DND-41 (cell line): Measurements from ENCODE around the gene HSPA12A.

ENCODE experiments used
- ATAC-seq: fragments of 200-7000 bp; cut with Tn5 transposase; 3 replicates; pipeline ENCODE4 v1.9.1; 2021; ENCODE audit warnings: low read depth; ENCODE audit not compliant: insufficient read depth
- DNase-seq: peaks from one replicate; pipeline ENCODE4 v3.0.0-alpha.2; 2020
- H2AFZ ChIP-seq: 2 replicates; pipeline ENCODE4 v1.6.0; 2012; ENCODE audit warnings: low read depth, low read length
- H3K27ac ChIP-seq: 2 replicates; pipeline ENCODE4 v1.5.1; 2012; ENCODE audit warnings: low read length, inconsistent platforms
- H3K27me3 ChIP-seq: fragments of 200-600 bp; sonication (generic); 2 replicates; pipeline ENCODE4 v1.6.0; 2012; ENCODE audit warnings: low read length, mild to moderate bottlenecking, inconsistent platforms; ENCODE audit not compliant: insufficient read depth, poor library complexity
- H3K36me3 ChIP-seq: 2 replicates; pipeline ENCODE4 v1.5.1; 2012; ENCODE audit warnings: low read length, inconsistent platforms; ENCODE audit not compliant: insufficient read depth
- H3K4me1 ChIP-seq: 2 replicates; pipeline ENCODE4 v1.5.1; 2012; ENCODE audit warnings: mild to moderate bottlenecking, low read length; ENCODE audit not compliant: insufficient read depth
- H3K4me2 ChIP-seq: 2 replicates; pipeline ENCODE4 v1.6.0; 2012; ENCODE audit warnings: mild to moderate bottlenecking, moderate library complexity, low read length, inconsistent platforms; ENCODE audit not compliant: insufficient read depth
- H3K4me3 ChIP-seq, 2 experiments: fragments of 200-600 bp in 1 of 2; shearing (Covaris generic) in 1 of 2; 2 replicates each; pipeline ENCODE4 v1.5.1; 2012 to 2016; ENCODE audit warnings: inconsistent platforms in 2 of 2, low read length in 2 of 2, mild to moderate bottlenecking in 2 of 2, low read depth in 1 of 2, moderate library complexity in 1 of 2
- H3K79me2 ChIP-seq: 2 replicates; pipeline ENCODE4 v1.6.0; 2012; ENCODE audit warnings: low read length, inconsistent platforms; ENCODE audit not compliant: insufficient read depth
- H3K9ac ChIP-seq: 2 replicates; pipeline ENCODE4 v1.6.0; 2012; ENCODE audit warnings: low read depth, mild to moderate bottlenecking, inconsistent platforms, low read length, moderate library complexity
- H3K9me3 ChIP-seq: 2 replicates; pipeline ENCODE4 v1.5.1; 2012; ENCODE audit warnings: low read length, moderate library complexity, mild to moderate bottlenecking, inconsistent platforms; ENCODE audit not compliant: insufficient read depth, severe bottlenecking
- H4K20me1 ChIP-seq: 2 replicates; pipeline ENCODE4 v1.6.0; 2012; ENCODE audit warnings: low read length; ENCODE audit not compliant: insufficient read depth
- EZH2 ChIP-seq: IDR thresholded peaks from 3 replicates; pipeline ENCODE4 v1.6.1; 2012; ENCODE audit warnings: borderline replicate concordance, low read depth, mild to moderate bottlenecking, moderate library complexity, low read length, inconsistent platforms; ENCODE audit not compliant: severe bottlenecking
- TF ChIP-seq, protein P1 (sequence below): IDR thresholded peaks from 2 replicates; pipeline ENCODE4 v1.5.1; 2012; ENCODE audit warnings: borderline replicate concordance, low read length, moderate library complexity, mild to moderate bottlenecking; ENCODE audit not compliant: poor library complexity, severe bottlenecking; ENCODE audit errors: extremely low read depth

Gene HSPA12A

DNA sequence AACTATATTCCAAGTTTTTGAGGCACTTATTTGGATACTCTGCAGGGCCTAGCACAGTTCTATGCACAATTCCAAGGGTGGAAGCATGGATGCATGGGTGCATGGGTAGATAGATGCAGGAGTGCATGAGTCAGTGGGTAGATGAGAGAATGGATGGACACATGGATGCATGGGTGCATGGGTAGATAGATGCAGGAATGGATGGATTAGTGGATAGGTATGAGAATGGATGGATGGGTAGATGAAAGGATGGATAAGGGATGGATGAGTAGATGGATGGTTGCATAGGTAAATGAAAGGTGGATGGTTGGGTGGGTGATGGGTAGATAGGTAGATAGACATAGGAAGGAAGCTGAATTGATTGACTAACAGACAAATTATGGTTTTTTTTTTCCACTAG, 106.0 kb downstream of the HSPA12A start:
- no peaks in the 10 kb centered on the region for H3K4me1 ChIP-seq
- H3K4me3 ChIP-seq, result no peak overlapping the region
- TF ChIP-seq, protein P1, sequence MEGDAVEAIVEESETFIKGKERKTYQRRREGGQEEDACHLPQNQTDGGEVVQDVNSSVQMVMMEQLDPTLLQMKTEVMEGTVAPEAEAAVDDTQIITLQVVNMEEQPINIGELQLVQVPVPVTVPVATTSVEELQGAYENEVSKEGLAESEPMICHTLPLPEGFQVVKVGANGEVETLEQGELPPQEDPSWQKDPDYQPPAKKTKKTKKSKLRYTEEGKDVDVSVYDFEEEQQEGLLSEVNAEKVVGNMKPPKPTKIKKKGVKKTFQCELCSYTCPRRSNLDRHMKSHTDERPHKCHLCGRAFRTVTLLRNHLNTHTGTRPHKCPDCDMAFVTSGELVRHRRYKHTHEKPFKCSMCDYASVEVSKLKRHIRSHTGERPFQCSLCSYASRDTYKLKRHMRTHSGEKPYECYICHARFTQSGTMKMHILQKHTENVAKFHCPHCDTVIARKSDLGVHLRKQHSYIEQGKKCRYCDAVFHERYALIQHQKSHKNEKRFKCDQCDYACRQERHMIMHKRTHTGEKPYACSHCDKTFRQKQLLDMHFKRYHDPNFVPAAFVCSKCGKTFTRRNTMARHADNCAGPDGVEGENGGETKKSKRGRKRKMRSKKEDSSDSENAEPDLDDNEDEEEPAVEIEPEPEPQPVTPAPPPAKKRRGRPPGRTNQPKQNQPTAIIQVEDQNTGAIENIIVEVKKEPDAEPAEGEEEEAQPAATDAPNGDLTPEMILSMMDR, result no peak
- no peak for TF ChIP-seq EZH2

DNA sequence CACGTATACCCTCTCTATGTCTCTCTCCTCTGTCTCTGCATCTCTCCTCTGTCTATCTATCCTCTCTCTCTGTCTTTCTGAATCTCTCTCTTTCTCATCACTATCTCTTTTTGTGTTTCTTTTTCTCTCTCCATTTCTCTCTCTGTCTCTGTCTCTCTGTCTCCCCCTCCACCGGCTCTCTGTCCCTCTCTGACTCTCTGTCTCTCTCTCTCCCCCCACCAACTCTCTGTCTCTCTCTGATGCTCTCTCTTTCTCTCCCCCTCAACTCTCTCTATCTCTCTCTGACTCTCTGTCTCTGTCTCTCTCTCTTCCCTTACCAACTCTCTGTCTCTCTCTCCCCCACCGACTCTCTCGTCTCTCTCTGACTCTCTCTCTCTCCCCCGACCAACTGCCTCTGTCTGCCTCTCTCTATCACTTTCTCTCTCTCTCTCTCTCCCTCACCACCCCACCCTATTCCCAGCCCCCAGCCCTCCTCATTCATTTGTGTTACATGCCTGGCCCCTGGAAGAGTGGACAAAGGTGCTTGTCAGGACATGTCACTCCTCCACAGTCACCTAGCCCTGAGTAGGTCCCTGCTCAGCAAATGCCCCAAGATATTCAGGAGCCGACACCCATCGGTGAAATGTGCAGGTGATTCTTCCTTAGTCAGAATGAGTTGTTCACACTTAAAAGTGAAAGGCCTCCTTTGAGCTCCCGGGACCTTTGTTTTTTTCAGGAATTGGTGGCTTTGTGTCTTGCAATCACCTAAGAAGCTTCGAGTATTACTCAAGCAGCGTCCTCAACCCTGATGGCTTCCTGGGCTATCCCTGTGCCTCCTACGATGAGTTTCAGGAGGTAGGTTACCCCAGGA, 108.0 kb downstream of the HSPA12A start:
- TF ChIP-seq, protein P1, result no peak
- no peak for TF ChIP-seq EZH2
- Histone ChIP-seq H2AFZ (no peak overlapping the region), H3K27me3 (no peaks in the 10 kb centered on the region), H3K9me3 (no peaks in the 10 kb centered on the region), H3K27ac (no peak overlapping the region), H3K4me2 (no peak overlapping the region), H3K36me3 (no peaks in the 10 kb centered on the region), H3K4me3 (no peak overlapping the region), H3K4me1 (no peaks in the 10 kb centered on the region), H4K20me1 (no peaks in the 10 kb centered on the region), H3K79me2 (no peaks in the 10 kb centered on the region), H3K9ac (no peak overlapping the region)
- DNase-seq (no peak), ATAC-seq (no peak)

More for the DNA sequence above, 106.0 kb downstream of the HSPA12A start:
- DNase-seq, result no peak
- H4K20me1 ChIP-seq, result no peaks in the 10 kb centered on the region
- no peaks in the 10 kb centered on the region for H3K36me3 ChIP-seq
- no peak for ATAC-seq
- no peaks in the 10 kb centered on the region for H3K79me2 ChIP-seq
- H3K9ac ChIP-seq, result no peak overlapping the region
- H3K4me2 ChIP-seq, result no peak overlapping the region
- H3K27ac ChIP-seq, result no peak overlapping the region
- no peaks in the 10 kb centered on the region for H3K27me3 ChIP-seq
- H2AFZ ChIP-seq, result no peak overlapping the region
- no peaks in the 10 kb centered on the region for H3K9me3 ChIP-seq

DNA sequence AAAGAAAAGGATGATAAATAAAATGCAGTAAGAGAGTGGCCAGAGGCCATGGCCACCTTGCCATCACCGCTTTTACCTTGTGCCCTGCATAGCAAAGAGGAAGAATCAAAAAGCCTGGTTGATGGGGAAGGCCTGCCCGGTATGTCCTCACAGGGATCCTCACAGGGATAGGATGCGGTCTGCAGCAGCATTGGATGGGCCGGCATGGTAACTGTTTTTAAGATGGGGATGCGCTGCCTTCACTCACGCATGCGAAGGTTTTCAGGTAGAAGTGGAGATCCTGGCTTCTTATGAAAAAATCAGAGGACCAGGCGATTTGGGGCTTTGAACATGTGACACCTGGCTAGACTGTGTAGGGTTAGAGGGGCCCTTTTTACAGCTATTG, 109.2 kb downstream of the HSPA12A start:
- Histone ChIP-seq H3K27me3 (no peaks in the 10 kb centered on the region), H3K27ac (no peak overlapping the region), H2AFZ (no peak overlapping the region), H3K9ac (no peak overlapping the region), H3K4me3 (no peak overlapping the region), H3K4me1 (no peaks in the 10 kb centered on the region), H3K79me2 (no peaks in the 10 kb centered on the region), H4K20me1 (no peaks in the 10 kb centered on the region), H3K9me3 (no peaks in the 10 kb centered on the region), H3K36me3 (no peaks in the 10 kb centered on the region), H3K4me2 (no peak overlapping the region)
- no peak for TF ChIP-seq EZH2
- TF ChIP-seq, protein P1, result no peak
- no peak for DNase-seq
- no peak for ATAC-seq
